Esophagus squamous epithelium (tissue), 5 donors: ENCODE data around the gene AKR1E2. TPM values are rescaled to one million over a fixed set of nuclear protein-coding genes. Genes with fewer than 3 reads are reported as not detected.

ENCODE experiments used
- DNase-seq: peaks from one replicate; lab custom pipeline; 2025; lab: John Stamatoyannopoulos, UW
- H3K27ac ChIP-seq, 4 donors: fragments of 200-600 bp; sonication (generic); one replicate each; pipeline ENCODE4 v1.5.1; 2016 to 2019; ENCODE audit warnings: mild to moderate bottlenecking in 1 of 4
- H3K27me3 ChIP-seq, 4 donors: fragments of 200-600 bp; sonication (generic); 1 replicate in 3 of 4; 2 replicates in 1 of 4; pipeline versions ENCODE4 v1.5.1 to v1.6.0; 2017 to 2021; ENCODE audit warnings: antibody characterized with exemption in 1 of 4
- H3K36me3 ChIP-seq, 3 donors: fragments of 200-600 bp; sonication (generic); one replicate each; pipeline ENCODE4 v1.5.1; 2016 to 2019
- H3K4me1 ChIP-seq, 3 donors: fragments of 200-600 bp; sonication (generic); one replicate each; pipeline ENCODE4 v1.5.1; 2017 to 2019
- H3K4me3 ChIP-seq, 4 donors: fragments of 200-600 bp; sonication (generic); 1 replicate in 3 of 4; 2 replicates in 1 of 4; pipeline ENCODE4 v1.5.1; 2016 to 2019; ENCODE audit warnings: mild to moderate bottlenecking in 2 of 4, moderate library complexity in 1 of 4
- H3K9me3 ChIP-seq, 3 donors: fragments of 200-600 bp; sonication (generic); one replicate each; pipeline ENCODE4 v1.5.1; 2016 to 2019
- POLR2A ChIP-seq, 4 donors: fragments of 450-650 bp; IDR thresholded peaks; one replicate each; pipeline ENCODE4 v1.6.1; 2017; ENCODE audit warnings: antibody characterized with exemption in 4 of 4, mild to moderate bottlenecking in 4 of 4, moderate library complexity in 3 of 4
- WGBS, 2 donors: methylation state at CpG; one replicate each; pipeline ENCODE4 v1.1.5; 2018; 5-methylcytosine and 5-hydroxymethylcytosine counted together
- intact Hi-C: fragments of 100-400 bp; cut with DNase I; formaldehyde crosslinking; loops from one replicate; pipeline ENCODE4 v1.15.0; 2022
- total RNA-seq, 4 donors: library from RNA; depleted of rRNA; stranded (reverse); fragments of >200 nt; gene quantifications; one replicate each; pipeline ENCODE4 v1.1.0, GENCODE V29; 2016
- TF ChIP-seq, protein P1 (sequence below), 6 experiments: fragments of 450-650 bp in 4 of 6; fragments of 200-600 bp in 2 of 6; sonication (generic) in 2 of 6; IDR thresholded peaks; one replicate each; pipeline ENCODE4 v1.5.1; 2016 to 2019; ENCODE audit warnings: antibody characterized with exemption in 6 of 6, mild to moderate bottlenecking in 4 of 6, moderate library complexity in 4 of 6
- donor health status: DM: yes; HTN: yes; CAD: no.

The AKR1E2 gene
- total RNA-seq, 4 donors from 2014 or later: 1.7 to 23.1 (median 2.8) TPM; not detected in 1

DNA sequence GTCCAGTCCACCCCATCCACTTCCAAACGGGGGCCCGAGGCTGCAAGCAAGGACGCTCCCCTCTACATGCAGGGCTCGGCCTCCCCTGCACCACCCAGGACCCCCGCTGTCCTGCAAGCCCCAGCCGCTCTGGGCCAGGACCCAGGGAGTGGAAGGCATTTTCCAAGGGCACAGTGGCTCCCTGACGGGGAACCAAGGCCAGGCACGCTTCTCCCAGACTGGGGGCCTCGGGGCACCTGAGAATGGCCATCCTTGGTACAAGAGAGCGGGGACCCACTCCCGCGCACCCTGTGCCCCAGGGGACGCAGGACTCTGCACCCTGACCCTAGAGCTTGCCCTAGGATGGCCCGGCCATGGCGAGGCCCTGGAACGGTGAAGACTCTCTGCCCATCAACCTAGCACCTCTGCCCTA is 545 bp upstream of the AKR1E2 start:
- Histone ChIP-seq H3K27ac (peak overlapping the region; percentile 82 to 97 (median 91)), H3K4me1 (peaks cover 0 to 39% (median 8%) of the 10 kb centered on the region in 3 donors), H3K36me3 (no peaks in the 10 kb centered on the region), H3K4me3 (peak overlapping the region; percentile 49 to 81 (median 64)), H3K27me3 (peaks cover 0 to 5% (median 0%) of the 10 kb centered on the region in 4 donors), H3K9me3 (no peaks in the 10 kb centered on the region)
- intact Hi-C loops: no loop called here
- TF ChIP-seq, protein P1, sequence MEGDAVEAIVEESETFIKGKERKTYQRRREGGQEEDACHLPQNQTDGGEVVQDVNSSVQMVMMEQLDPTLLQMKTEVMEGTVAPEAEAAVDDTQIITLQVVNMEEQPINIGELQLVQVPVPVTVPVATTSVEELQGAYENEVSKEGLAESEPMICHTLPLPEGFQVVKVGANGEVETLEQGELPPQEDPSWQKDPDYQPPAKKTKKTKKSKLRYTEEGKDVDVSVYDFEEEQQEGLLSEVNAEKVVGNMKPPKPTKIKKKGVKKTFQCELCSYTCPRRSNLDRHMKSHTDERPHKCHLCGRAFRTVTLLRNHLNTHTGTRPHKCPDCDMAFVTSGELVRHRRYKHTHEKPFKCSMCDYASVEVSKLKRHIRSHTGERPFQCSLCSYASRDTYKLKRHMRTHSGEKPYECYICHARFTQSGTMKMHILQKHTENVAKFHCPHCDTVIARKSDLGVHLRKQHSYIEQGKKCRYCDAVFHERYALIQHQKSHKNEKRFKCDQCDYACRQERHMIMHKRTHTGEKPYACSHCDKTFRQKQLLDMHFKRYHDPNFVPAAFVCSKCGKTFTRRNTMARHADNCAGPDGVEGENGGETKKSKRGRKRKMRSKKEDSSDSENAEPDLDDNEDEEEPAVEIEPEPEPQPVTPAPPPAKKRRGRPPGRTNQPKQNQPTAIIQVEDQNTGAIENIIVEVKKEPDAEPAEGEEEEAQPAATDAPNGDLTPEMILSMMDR (IDR thresholded peaks at IDR 0.05): no peak
- TF ChIP-seq POLR2A (IDR thresholded peaks at IDR 0.05): no peak
- WGBS, 2 donors: 90 to 100% methylated on average over 1 to 7 of the region's 16 CpGs
- no peak for DNase-seq

DNA sequence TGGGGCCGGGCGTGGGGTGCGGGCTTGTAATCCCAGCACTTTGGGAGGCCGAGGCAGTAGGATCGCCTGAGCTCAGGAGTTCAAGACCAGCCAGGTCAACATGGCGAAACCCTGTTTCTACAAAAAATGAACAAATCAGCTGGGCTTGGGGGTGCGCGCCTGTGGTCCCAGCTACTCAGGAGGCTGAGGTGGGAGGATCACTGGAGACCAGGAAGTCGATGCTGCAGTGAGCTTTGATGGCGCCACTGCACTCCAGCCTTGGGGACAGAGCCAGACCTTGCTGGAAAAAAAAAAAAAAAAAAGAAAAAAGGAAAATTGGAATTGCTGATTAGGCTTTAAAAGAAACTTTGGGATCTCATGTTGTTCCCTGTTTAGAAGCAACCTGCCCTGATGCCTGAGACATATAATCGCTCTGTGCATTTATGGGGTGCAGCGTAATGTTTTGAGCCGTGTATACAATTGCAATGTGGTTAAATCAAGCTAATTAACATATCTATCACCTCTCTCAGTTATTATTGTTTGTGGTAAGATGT is 851 bp downstream of the AKR1E2 start:
- Histone ChIP-seq H3K27ac (peak overlapping the region; percentile 82 to 97 (median 91)), H3K36me3 (peaks cover 0 to 11% (median 0%) of the 10 kb centered on the region in 3 donors), H3K27me3 (peaks cover 0 to 5% (median 0%) of the 10 kb centered on the region in 4 donors), H3K4me1 (peaks cover 0 to 25% (median 8%) of the 10 kb centered on the region in 3 donors), H3K4me3 (peak overlapping the region; percentile 49 to 81 (median 64)), H3K9me3 (no peaks in the 10 kb centered on the region)
- DNase-seq: no peak
- intact Hi-C loops: no loop called here
- TF ChIP-seq POLR2A (IDR thresholded peaks at IDR 0.05): no peak
- WGBS, 2 donors: 50 to 56% methylated on average over 10 to 12 of the region's 13 CpGs

DNA sequence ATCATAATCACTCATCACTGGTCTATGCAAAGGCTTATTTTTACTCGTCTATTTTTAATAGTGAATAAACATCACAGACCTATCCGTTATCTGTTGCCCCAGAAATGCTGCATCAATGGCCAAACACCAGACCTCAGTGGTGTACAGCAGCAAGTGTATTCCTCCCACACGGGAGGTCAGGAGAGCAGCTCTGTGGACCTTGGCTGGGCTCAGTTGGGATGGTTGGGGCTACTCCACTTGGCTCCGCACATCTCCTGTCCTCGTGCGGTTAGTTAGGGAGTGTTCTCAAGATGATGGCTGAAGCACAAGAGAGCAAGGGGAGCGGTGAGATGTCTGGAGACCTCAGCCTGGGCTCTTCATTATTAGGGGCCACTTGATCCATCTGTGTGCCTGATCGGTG is 2.0 kb downstream of the AKR1E2 start:
- WGBS, 2 donors: 68 to 80% methylated on average over 6 to 8 of the region's 8 CpGs
- DNase-seq: no peak
- Histone ChIP-seq H3K4me1 (peaks cover 0 to 24% (median 8%) of the 10 kb centered on the region in 3 donors), H3K4me3 (no peak overlapping the region), H3K9me3 (no peaks in the 10 kb centered on the region), H3K27me3 (peaks cover 0 to 5% (median 0%) of the 10 kb centered on the region in 4 donors), H3K27ac (no peak overlapping the region), H3K36me3 (peaks cover 0 to 18% (median 0%) of the 10 kb centered on the region in 3 donors)
- intact Hi-C loops: no loop called here
- no peak for TF ChIP-seq POLR2A (IDR thresholded peaks at IDR 0.05)
- TF ChIP-seq, protein P1 (IDR thresholded peaks at IDR 0.05): no peak

DNA sequence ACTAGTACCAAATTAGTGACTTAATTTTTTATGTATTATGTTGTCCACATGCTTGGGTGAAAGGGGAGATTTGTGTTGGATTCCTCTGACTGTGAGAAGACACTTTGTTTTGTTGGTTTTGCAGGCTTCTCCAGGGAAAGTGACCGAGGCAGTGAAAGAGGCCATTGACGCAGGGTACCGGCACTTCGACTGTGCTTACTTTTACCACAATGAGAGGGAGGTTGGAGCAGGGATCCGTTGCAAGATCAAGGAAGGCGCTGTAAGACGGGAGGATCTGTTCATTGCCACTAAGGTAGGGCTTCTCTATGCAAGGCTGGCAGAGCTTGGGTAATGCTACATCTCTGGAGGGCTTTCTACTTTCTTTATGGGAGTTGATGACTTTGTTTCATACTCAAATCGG is 4.5 kb downstream of the AKR1E2 start:
- no peak overlapping the region for H3K4me3 ChIP-seq
- intact Hi-C loops: no loop called here

DNA sequence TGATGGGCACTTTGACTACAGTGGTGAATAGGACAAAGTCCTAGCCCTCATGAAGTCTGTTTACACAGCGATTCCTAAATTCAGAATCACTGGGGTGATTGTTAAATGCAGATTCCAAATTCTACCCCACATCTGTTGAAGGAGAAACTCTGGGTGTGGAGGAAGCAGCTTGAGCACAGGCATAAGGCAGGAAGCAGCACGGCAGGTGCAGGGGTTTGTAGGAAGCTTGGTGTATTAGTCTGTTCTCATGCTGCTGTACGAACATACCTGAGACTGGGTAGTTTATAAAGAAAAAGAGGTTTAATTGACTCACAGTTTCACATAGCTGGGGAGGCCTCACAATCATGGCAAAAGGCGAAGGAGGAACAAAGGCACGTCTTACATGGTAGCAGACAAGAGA is 5.1 kb downstream of the AKR1E2 start:
- intact Hi-C loops: no loop called here
- Histone ChIP-seq H3K4me3 (no peak overlapping the region), H3K27ac (no peak overlapping the region), H3K9me3 (no peaks in the 10 kb centered on the region), H3K36me3 (peaks cover 0 to 48% (median 0%) of the 10 kb centered on the region in 3 donors), H3K4me1 (peaks cover 0 to 14% (median 8%) of the 10 kb centered on the region in 3 donors), H3K27me3 (no peaks in the 10 kb centered on the region)
- no peak for DNase-seq
- TF ChIP-seq POLR2A (IDR thresholded peaks at IDR 0.05): no peak
- TF ChIP-seq, protein P1 (IDR thresholded peaks at IDR 0.05): no peak
- 82 to 88% methylated on average over 5 of the region's 5 CpGs for WGBS, 2 donors

More for the DNA sequence above, 4.5 kb downstream of the AKR1E2 start:
- Histone ChIP-seq H3K27me3 (peaks cover 0 to 3% (median 0%) of the 10 kb centered on the region in 4 donors), H3K36me3 (peaks cover 0 to 43% (median 0%) of the 10 kb centered on the region in 3 donors), H3K9me3 (no peaks in the 10 kb centered on the region), H3K4me1 (peaks cover 0 to 19% (median 8%) of the 10 kb centered on the region in 3 donors), H3K27ac (no peak overlapping the region)
- no peak for DNase-seq
- WGBS, 2 donors: 87 to 88% methylated on average over 8 of the region's 8 CpGs
- TF ChIP-seq, protein P1 (IDR thresholded peaks at IDR 0.05): no peak
- no peak for TF ChIP-seq POLR2A (IDR thresholded peaks at IDR 0.05)
